ENCODE measurements around the gene APOLD1.

GRCh38 chr12:12776261-12776660 is 9.2 kb upstream of the APOLD1 start:
- TF ChIP-seq CTCF (IDR thresholded peaks at IDR 0.05) (no peak), POLR2A (IDR thresholded peaks at IDR 0.05) (no peak)
